ENCODE data around the gene UBAC2. TPM values are rescaled to one million over a fixed set of nuclear protein-coding genes. Genes with fewer than 3 reads are reported as not detected.
A peak's percentile ranks its signal among the peaks of the same experiment; 100 is the strongest.

Gene UBAC2
- total and polyA plus RNA-seq, 4 donors = 32.9 to 42.3 (median 35.3) TPM

GRCh38 chr13:99264051-99264450 lies 63.4 kb downstream of the UBAC2 start:
- Histone ChIP-seq H3K9ac (ENCODE audit: low read depth in 1 of 2, low read length in 2 of 2) (no peak overlapping the region), H3K4me3 (ENCODE audit: low read depth in 1 of 3, low read length in 3 of 3) (no peak overlapping the region), H3K36me3 (ENCODE audit: control insufficient read depth in 4 of 4, insufficient read depth in 3 of 4, low read depth in 1 of 4, low read length in 3 of 4) (peaks cover 0 to 8% (median 2%) of the 10 kb centered on the region in 4 donors), H3K27me3 (ENCODE audit: control insufficient read depth in 4 of 4, insufficient read depth in 4 of 4, low read length in 3 of 4) (no peaks in the 10 kb centered on the region), H3K9me3 (ENCODE audit: control insufficient read depth in 4 of 4, low read length in 3 of 4) (no peaks in the 10 kb centered on the region), H3K4me1 (ENCODE audit: control insufficient read depth in 4 of 4, insufficient read depth in 4 of 4, low read length in 3 of 4) (peaks cover 0 to 11% (median 8%) of the 10 kb centered on the region in 4 donors), H3K27ac (ENCODE audit: low read depth in 1 of 2, low read length in 2 of 2) (no peak overlapping the region)
- peak; percentile 28 for TF ChIP-seq NR2F2 (IDR thresholded peaks at IDR 0.05)
- TF ChIP-seq, protein P1, sequence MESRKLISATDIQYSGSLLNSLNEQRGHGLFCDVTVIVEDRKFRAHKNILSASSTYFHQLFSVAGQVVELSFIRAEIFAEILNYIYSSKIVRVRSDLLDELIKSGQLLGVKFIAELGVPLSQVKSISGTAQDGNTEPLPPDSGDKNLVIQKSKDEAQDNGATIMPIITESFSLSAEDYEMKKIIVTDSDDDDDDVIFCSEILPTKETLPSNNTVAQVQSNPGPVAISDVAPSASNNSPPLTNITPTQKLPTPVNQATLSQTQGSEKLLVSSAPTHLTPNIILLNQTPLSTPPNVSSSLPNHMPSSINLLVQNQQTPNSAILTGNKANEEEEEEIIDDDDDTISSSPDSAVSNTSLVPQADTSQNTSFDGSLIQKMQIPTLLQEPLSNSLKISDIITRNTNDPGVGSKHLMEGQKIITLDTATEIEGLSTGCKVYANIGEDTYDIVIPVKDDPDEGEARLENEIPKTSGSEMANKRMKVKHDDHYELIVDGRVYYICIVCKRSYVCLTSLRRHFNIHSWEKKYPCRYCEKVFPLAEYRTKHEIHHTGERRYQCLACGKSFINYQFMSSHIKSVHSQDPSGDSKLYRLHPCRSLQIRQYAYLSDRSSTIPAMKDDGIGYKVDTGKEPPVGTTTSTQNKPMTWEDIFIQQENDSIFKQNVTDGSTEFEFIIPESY (IDR thresholded peaks at IDR 0.05) = no peak
- WGBS = 78% methylated on average over 1 of the region's 1 CpG
- DNase-seq (ENCODE audit: low spot score) = no peak

- Histone ChIP-seq H3K36me3 (ENCODE audit: control insufficient read depth in 4 of 4, insufficient read depth in 3 of 4, low read depth in 1 of 4, low read length in 3 of 4) (peaks cover 0 to 8% (median 2%) of the 10 kb centered on the region in 4 donors), H3K9me3 (ENCODE audit: control insufficient read depth in 4 of 4, low read length in 3 of 4) (no peaks in the 10 kb centered on the region), H3K27me3 (ENCODE audit: control insufficient read depth in 4 of 4, insufficient read depth in 4 of 4, low read length in 3 of 4) (no peaks in the 10 kb centered on the region), H3K4me3 (ENCODE audit: low read depth in 1 of 3, low read length in 3 of 3) (no peak overlapping the region), H3K27ac (ENCODE audit: low read depth in 1 of 2, low read length in 2 of 2) (no peak overlapping the region), H3K4me1 (ENCODE audit: control insufficient read depth in 4 of 4, insufficient read depth in 4 of 4, low read length in 3 of 4) (peaks cover 0 to 11% (median 3%) of the 10 kb centered on the region in 4 donors), H3K9ac (ENCODE audit: low read depth in 1 of 2, low read length in 2 of 2) (no peak overlapping the region)
- 73% methylated on average over 8 of the region's 8 CpGs for WGBS
- DNase-seq (ENCODE audit: low spot score) = no peak
- no peak for TF ChIP-seq TAF1 (conservative IDR thresholded peaks at IDR 0.05)
- no peak for TF ChIP-seq ATF3 (IDR thresholded peaks at IDR 0.05)
- TF ChIP-seq HNF4G (IDR thresholded peaks at IDR 0.05) = no peak
- TF ChIP-seq EGR1 (IDR thresholded peaks at IDR 0.05; ENCODE audit: low read depth in 2 of 2) = no peak
- no peak for TF ChIP-seq HNF4A (conservative IDR thresholded peaks at IDR 0.05)
Observed at GRCh38 chr13:99265162-99265800, 64.6 kb downstream of the UBAC2 start.

DNA sequence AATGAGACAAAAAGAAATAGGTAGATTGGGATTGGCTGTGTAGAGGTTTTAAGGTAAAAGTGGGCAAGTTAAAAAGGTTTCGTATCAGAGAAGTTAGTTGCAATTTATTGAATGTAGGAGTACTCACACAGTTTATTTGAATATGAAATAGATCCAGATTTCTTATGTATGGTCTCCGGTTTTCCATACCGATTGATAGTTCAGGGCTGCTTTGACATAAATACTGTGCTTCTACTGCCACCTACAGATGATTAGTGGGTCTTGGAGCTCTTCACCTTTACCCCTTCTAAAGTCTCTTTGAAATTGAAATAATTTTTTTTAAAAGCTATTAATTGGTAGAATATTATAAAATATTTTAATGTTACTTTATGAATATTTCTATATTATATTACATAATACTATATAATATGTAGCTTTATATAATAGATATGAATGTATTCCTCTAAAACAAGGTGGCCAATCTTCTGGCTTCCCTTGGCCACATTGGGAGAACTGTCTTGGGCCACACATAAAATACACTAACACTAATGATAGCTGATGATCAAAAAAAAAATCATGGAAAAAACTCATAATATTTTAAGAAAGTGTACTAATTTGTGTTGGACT lies 65.3 kb downstream of the UBAC2 start:
- peaks cover 0 to 5% (median under 1%) of the 10 kb centered on the region in 4 donors for H3K4me1 ChIP-seq (ENCODE audit: control insufficient read depth in 4 of 4, insufficient read depth in 4 of 4, low read length in 3 of 4)
- DNase-seq (ENCODE audit: low spot score) = no peak
- no peak overlapping the region for H3K9ac ChIP-seq (ENCODE audit: low read depth in 1 of 2, low read length in 2 of 2)
- WGBS = 21% methylated on average over 3 of the region's 3 CpGs
- H3K4me3 ChIP-seq (ENCODE audit: low read depth in 1 of 3, low read length in 3 of 3) = no peak overlapping the region
- TF ChIP-seq RAD21 (IDR thresholded peaks at IDR 0.05) (peak; percentile 81 to 84), CTCF (IDR thresholded peaks at IDR 0.05; ENCODE audit: low read depth, low read length, missing input control) (peak; percentile 64)
- TF ChIP-seq, protein P1 (IDR thresholded peaks at IDR 0.05) = no peak
- no peak overlapping the region for H3K27ac ChIP-seq (ENCODE audit: low read depth in 1 of 2, low read length in 2 of 2)
- peaks cover 0 to 8% (median 2%) of the 10 kb centered on the region in 4 donors for H3K36me3 ChIP-seq (ENCODE audit: control insufficient read depth in 4 of 4, insufficient read depth in 3 of 4, low read depth in 1 of 4, low read length in 3 of 4)
- H3K27me3 ChIP-seq (ENCODE audit: control insufficient read depth in 4 of 4, insufficient read depth in 4 of 4, low read length in 3 of 4) = no peaks in the 10 kb centered on the region
- no peaks in the 10 kb centered on the region for H3K9me3 ChIP-seq (ENCODE audit: control insufficient read depth in 4 of 4, low read length in 3 of 4)
